SIG-M5 (cell line): ENCODE measurements around the gene EIF2AK3.

Experiments
- DNase-seq: peaks from one replicate; lab custom pipeline; 2025; lab: John Stamatoyannopoulos, UW

The EIF2AK3 gene

GRCh38 chr2:88540346-88540745 lies 86.9 kb downstream of the EIF2AK3 start:
- DNase-seq: no peak

- no peak for DNase-seq
These were observed 88.8 kb downstream of the EIF2AK3 start for GRCh38 chr2:88538362-88538917.

GRCh38 chr2:88537640-88538039 lies 89.6 kb downstream of the EIF2AK3 start:
- no peak for DNase-seq

- no peak for DNase-seq
These were observed 97.2 kb downstream of the EIF2AK3 start for GRCh38 chr2:88530081-88530480.

GRCh38 chr2:88521445-88522073 lies 105.7 kb downstream of the EIF2AK3 start:
- no peak for DNase-seq

- no peak for DNase-seq
These were observed 109.5 kb downstream of the EIF2AK3 start for GRCh38 chr2:88517759-88518201.
